ENCODE data around the gene CNGA4.

Gene CNGA4

GRCh38 chr11:6238902-6239301 lies at the start of gene CNGA4:
Gene CNGA4, plus strand, starts transcription at chr11:6239089. Its CDS starts 118 bp downstream, at chr11:6239207.
- DNase-seq, result no peak

DNA sequence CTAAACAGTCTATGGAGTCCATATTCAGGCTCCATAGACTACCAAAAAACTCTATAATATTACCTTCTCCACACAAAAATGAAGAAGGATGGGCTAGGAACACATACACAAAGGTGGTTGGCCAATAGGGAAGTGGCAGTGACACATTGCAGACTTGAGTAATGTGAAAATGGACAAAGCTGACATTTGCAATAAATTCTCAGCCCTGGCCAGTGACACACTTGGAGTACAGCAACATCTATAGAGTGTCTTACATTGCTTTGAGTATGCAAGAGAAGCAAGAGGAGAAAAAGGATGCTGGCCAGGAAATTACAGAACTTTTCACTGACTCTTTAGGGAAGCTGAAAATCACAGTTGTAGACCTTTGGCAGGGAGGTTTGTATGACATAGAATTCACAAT lies 47.1 kb upstream of the CNGA4 start:
- DNase-seq, result no peak

DNA sequence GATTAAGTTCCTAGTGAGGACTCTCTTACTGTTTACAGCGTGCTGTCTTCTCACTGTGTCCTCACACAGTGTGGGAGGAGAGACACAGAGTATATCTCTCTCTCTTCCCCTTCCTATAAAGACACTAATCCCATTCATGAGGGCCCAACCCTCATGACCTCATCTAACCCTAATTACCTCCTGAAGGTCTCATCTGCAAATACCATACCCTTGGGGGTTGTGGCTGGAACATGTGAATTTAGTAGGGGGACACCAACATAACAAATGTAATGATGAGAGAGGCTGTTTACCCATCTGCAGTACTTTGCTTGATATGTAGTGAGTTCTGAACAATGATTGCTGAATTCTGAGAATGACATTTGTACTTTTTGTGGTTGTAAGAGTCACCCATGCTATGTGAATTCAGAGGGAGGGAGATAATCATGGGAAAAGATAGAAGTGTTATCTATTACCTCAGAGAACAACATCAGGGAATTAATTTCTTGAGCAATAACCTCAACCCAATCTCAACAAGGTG lies 44.8 kb upstream of the CNGA4 start:
- no peak for DNase-seq

DNA sequence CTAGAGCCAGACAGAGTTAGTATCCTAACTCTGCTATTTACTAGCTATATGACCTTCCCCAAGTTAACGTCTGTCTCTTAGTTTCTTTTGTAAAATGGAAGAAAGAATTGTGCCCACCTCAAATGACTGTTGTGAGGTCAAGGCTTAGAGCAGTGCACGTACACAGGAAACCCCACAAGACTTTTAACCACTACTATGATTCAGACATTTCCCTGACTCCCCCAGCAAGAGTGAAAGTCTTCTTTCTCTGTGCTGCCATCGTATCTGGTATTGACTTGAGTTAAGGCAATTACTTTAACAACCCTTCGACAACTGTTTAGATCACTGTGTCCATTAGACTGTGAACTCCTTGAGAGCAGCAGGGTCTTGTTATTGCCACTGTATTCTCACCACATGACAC lies 42.5 kb upstream of the CNGA4 start:
- no peak for DNase-seq

DNA sequence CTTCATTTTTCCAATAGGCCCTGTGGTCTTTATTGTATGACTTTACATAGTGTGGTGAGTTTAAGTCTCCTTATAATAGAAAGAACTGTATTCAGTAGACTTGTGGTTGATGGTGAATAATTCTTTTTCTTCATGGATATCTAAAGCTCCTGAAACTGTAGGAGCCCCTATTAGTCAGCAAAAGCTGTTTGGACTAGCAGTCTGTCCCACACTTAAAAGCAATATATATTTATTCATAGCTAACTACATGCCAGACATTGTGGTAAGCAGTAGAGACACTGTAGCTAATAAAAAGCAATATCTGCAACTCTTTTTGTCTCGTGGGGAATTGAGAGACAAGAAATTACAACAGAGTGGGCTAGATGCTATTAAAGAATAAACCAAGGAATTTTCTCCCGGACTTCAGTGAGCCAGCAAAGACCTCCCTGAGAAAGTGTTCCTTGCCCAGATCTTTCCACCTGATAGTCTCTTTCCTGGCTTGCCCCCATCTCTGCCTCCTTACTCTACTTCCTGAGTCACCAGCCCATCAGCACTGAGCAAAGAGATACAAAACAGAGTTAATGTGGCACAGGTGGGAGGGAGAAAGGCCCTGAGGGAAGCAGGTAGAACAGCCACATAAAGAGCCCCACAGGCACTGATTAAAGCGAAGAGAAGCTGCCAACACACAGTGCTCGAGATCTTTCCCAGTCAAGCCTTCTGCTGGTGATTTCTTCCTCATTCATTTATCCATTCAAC lies 41.3 kb upstream of the CNGA4 start:
- no peak for DNase-seq

DNA sequence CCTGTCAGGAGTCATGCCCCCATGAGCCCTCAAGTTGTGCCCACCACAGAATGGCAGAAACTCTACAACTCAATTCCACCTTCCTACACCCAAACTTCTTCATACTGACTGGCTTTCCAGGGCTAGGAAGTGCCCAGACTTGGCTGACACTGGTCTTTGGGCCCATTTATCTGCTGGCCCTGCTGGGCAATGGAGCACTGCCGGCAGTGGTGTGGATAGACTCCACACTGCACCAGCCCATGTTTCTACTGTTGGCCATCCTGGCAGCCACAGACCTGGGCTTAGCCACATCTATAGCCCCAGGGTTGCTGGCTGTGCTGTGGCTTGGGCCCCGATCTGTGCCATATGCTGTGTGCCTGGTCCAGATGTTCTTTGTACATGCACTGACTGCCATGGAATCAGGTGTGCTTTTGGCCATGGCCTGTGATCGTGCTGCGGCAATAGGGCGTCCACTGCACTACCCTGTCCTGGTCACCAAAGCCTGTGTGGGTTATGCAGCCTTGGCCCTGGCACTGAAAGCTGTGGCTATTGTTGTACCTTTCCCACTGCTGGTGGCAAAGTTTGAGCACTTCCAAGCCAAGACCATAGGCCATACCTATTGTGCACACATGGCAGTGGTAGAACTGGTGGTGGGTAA lies 39.6 kb upstream of the CNGA4 start, which contains the start of gene OR52W1:
Gene OR52W1 (plus strand): TSS at position 51 of the 637 bp plus-strand sequence. CDS start 0 bp downstream, at position 51.
- no peak for DNase-seq

- DNase-seq, result no peak
These were observed 37.9 kb upstream of the CNGA4 start for GRCh38 chr11:6200975-6201374.

GRCh38 chr11:6201481-6201880 lies 37.4 kb upstream of the CNGA4 start:
- DNase-seq, result no peak

GRCh38 chr11:6202041-6202440 lies 36.8 kb upstream of the CNGA4 start:
- DNase-seq, result no peak

DNA sequence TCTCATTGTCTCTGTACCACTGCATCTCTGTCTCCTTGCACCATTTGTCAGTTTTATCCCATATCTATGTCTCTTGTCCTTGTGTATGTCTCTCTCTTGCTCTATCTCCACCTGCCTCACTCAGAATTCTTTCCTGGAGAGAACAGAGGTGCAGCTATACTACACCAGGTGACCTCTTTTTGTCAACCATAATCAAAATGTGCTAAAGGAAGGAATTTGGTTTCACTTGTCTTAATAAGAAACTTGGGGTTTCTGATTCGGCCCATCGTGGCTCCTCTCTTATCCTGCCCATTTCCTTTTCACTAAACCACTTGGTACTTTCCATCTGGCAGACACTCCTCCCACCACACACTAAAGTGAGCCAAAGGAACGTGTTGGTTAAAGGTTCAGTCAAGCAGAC lies 35.6 kb upstream of the CNGA4 start:
- DNase-seq, result no peak

GRCh38 chr11:6204706-6205105 lies 34.2 kb upstream of the CNGA4 start:
- no peak for DNase-seq

GRCh38 chr11:6205366-6205765 lies 33.5 kb upstream of the CNGA4 start, which contains the start of gene C11orf42:
Gene C11orf42, plus strand, starts transcription at chr11:6205557. Its CDS starts 59 bp downstream, at chr11:6205616.
- no peak for DNase-seq

GRCh38 chr11:6206456-6207180 lies 32.3 kb upstream of the CNGA4 start:
- DNase-seq, result no peak

DNA sequence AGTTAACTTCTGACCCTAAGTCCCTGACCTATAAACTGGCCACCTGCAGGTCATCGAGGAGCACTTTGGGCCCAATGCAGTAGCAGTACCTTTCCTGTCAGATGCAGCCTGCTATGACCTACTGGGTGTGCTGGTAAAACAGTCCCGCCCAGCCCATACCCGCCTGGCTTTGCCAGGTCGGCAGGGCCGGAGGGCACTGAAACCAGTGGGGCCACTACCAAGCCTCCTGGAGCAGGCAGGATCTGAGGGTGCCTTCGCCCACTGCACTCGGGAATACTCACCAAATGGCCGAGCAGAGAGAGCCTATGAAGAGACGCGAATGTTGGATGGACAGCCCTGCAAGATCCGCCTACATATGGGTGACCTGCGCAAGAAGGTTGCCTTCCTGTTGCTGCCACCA lies 29.1 kb upstream of the CNGA4 start:
- no peak for DNase-seq

DNA sequence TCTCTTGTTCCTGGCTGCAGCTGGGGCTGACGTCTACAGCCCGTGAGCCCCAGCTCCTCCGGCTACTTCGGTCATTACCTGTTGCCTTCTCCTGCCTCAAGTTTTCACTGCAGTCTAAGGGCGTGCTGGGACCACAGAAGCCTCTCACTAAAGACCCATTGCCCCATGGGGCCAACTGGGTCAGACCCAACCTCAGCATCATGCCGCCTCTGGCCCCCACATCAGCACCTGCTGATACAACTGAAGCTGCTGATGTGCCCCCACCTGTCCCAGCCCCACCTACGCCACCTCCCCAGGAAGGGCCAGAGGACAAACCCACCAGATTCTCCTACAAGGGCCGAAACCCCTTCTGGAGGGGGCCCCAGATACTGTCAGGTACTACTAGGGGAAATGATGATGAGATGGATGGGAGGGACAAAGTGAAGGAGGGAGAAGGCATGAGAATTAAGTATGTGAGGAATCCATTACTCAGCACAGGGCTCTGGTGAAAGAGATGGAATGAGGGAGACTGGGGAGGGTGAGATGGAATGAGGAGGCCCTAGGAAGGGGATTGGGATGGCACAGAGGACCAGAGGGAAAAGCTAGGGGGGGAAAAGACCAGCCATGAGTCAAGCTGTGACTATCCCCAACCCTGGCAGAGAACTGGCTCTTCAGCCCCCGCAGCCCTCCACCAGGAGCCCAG lies 28.5 kb upstream of the CNGA4 start:
- no peak for DNase-seq

GRCh38 chr11:6214530-6214929 lies 24.4 kb upstream of the CNGA4 start:
- DNase-seq, result no peak

DNA sequence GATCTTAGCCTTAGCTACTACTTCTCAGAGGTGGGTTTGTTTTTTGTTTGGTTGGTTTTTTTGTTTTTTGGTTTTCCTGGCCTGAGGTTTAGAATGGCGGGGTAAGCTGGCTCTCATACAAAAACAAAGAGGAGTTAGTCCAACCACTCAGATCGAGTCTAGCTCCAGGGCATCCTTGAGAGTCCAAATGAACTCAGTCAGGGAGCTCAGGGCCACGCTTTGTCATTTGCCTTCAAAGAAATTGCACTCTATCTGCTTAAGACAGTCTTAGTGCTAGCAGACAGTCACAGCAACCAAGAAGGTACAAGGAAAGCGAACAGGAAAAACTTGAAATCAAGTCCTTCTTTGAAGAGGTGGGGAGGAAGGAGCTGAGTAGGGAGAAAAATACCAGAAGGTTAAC lies 22.4 kb upstream of the CNGA4 start:
- no peak for DNase-seq

GRCh38 chr11:6217722-6218121 lies 21.2 kb upstream of the CNGA4 start:
- DNase-seq, result no peak

DNA sequence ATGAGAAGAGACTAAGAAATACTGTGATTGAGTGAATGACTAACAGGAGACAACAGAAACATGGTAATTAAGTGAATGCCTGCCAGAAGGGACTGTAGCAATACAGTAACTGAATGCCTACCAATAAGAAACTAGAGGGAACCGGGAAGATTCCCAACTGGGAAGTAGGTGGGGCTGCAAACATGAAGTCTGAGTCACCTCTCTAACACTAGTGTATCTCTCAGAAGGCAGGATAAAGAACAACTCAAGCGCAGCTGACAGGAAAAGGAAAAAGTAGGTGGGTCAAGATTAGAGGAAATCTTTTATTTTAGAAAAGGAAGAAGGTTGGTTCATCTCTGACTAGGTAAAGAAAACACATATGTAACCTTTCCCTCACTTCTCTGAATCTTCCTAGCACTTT lies 19.5 kb upstream of the CNGA4 start:
- DNase-seq, result no peak

DNA sequence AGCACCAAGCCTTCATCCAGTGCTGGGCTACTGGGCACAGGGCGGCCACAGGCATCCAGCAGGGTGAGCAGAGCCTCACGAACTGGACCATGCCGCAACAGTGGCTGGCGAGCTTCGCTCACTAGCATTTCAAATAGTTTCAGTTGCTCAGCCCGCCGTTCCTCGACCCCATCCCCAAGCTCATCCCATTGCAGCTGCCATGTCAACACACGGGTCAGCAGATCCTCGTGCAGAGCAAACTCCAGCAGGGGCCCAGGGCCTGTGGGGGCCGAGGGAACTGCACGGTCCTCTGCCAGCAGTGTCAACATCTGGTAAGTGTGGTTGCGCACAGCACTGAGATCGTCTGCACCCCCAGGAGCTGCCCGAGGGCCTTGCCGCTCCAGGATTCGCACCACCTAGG lies 15.0 kb upstream of the CNGA4 start:
- DNase-seq, result no peak

DNA sequence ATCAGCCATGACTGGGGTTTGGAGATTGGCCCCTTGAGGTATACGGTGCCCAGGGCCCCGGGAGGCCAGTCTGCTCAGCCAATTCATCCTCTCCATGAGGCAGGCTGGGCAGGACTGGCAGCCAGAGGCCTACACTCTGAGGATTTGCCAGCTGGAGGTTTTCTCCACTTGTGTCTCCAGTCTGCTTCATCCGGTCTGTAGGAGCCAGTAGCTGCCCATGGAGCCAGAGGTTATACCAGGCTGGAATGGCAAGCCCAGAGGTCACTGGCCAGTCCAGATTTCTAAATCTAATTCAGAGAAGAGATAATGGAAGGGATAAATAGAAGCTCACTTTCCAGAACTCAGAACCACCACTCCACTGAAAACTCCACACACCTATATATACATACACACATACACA lies 14.5 kb upstream of the CNGA4 start:
- no peak for DNase-seq

GRCh38 chr11:6225024-6225423 lies 13.9 kb upstream of the CNGA4 start:
- no peak for DNase-seq

DNA sequence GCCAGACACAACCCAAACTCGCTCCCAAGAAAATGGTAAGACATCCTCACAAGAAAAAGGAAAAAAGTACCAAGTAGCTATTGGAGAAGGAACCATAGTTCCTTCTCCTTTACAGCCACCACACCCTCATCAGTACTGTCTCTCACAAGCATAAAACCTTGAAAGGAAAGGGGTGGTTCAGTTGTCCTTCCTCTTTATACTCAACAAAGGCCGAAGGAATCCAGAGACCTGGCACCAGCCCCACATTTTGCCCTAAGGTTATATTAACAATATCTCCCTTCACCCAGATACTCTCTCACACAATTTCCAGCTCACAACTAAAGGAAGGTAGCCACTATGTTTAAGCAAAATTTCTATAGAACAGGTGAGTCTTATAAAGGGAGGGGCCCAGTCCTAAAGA lies 13.0 kb upstream of the CNGA4 start:
- DNase-seq, result no peak
